Eye (tissue), 1 donor: ENCODE data around the gene CD52.
"Not testable (repeated sequence)": the region's sequence is repeated elsewhere in the genome, so short reads cannot be mapped to it uniquely, and the experiment has no call there.

Experiments
- DNase-seq: peaks from one replicate; pipeline ENCODE4 v3.0.0-alpha.2; 2015

The CD52 gene

GRCh38 chr1:26284597-26285347 lies 33.0 kb upstream of the CD52 start:
- peak; percentile 66 for DNase-seq

GRCh38 chr1:26285366-26286063 lies 32.2 kb upstream of the CD52 start:
- DNase-seq: no peak

GRCh38 chr1:26286064-26286416 lies 31.7 kb upstream of the CD52 start:
- DNase-seq: no peak

- DNase-seq: peak; percentile 75
These were observed 30.6 kb upstream of the CD52 start for GRCh38 chr1:26287033-26287711.

GRCh38 chr1:26287811-26288210 lies 29.9 kb upstream of the CD52 start:
- DNase-seq: no peak

GRCh38 chr1:26288311-26288941 lies 29.3 kb upstream of the CD52 start:
- no peak for DNase-seq

GRCh38 chr1:26289158-26290059 lies 28.3 kb upstream of the CD52 start:
- peak; percentile 55 for DNase-seq

GRCh38 chr1:26290122-26290881 lies 27.5 kb upstream of the CD52 start:
- no peak for DNase-seq

GRCh38 chr1:26290882-26291261 lies 26.9 kb upstream of the CD52 start:
- no peak for DNase-seq

GRCh38 chr1:26291433-26291832 lies 26.3 kb upstream of the CD52 start:
- no peak for DNase-seq

GRCh38 chr1:26291939-26292338 lies 25.8 kb upstream of the CD52 start:
- no peak for DNase-seq

GRCh38 chr1:26292735-26293134 lies 25.0 kb upstream of the CD52 start:
- not testable (repeated sequence) for DNase-seq

- no peak for DNase-seq
These were observed 23.8 kb upstream of the CD52 start for GRCh38 chr1:26293911-26294463.

GRCh38 chr1:26295194-26296138 lies 22.3 kb upstream of the CD52 start:
- no peak for DNase-seq

- no peak for DNase-seq
These were observed 21.3 kb upstream of the CD52 start for GRCh38 chr1:26296340-26297056.

GRCh38 chr1:26297057-26297790 lies 20.5 kb upstream of the CD52 start:
- DNase-seq: no peak

- DNase-seq: no peak
These were observed 20.0 kb upstream of the CD52 start for GRCh38 chr1:26297791-26298124.

GRCh38 chr1:26300578-26301275 lies 17.0 kb upstream of the CD52 start:
- no peak for DNase-seq
